Measurements from ENCODE around the gene ACADM. TPM values are rescaled to one million over a fixed set of nuclear protein-coding genes. Genes with fewer than 3 reads are reported as not detected.

Gene ACADM
- total and polyA plus RNA-seq, 2 of the 13 experiments (the other 11 are each of a cell fraction or from before 2014, with no cell fraction given), result 43.7 to 92.2 TPM

DNA sequence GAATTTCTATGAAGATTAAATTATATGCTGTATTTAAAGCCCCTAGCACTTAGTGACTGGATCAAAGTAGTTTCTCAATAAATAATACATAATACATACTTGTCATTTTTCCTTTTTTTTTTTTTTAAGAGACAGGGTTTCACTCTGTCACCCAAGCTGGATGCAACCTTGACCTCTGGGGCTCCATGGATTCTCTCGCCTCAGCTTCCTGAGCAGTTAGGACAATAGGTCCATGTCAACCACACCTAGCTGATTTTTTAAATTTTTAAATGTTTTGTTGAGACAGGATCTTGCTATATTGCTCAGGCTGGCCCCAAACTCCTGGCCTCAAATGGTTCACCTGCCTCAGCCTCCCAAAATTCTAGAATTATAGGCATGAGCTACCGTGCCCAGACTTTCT is 5.9 kb downstream of the ACADM start (continued):
- TF ChIP-seq NR2F1 (CRISPR knock-in tag; IDR thresholded peaks at IDR 0.05) (peak in 1 of 2 experiments; percentile 16; a peak in 1 of 4 replicates), SOX13 (IDR thresholded peaks at IDR 0.05) (no peak), SOX13 (CRISPR knock-in tag; conservative IDR thresholded peaks at IDR 0.05 in 1 of 2, IDR thresholded peaks at IDR 0.05 in 1 of 2) (peak in 1 of 2 experiments; percentile 45; a peak in 1 of 4 replicates), PLRG1 (conservative IDR thresholded peaks at IDR 0.05) (no peak), GTF3A (CRISPR knock-in tag; conservative IDR thresholded peaks at IDR 0.05) (no peak), NRL (CRISPR knock-in tag; IDR thresholded peaks at IDR 0.05; ENCODE audit: borderline replicate concordance) (no peak), ZNF773 (CRISPR knock-in tag; IDR thresholded peaks at IDR 0.05; ENCODE audit: borderline replicate concordance) (no peak), KLF15 (CRISPR knock-in tag; IDR thresholded peaks at IDR 0.05; ENCODE audit: borderline replicate concordance) (no peak), SP5 (CRISPR knock-in tag; IDR thresholded peaks at IDR 0.05; ENCODE audit: borderline replicate concordance, low read depth) (no peak), ZNF788 (CRISPR knock-in tag; IDR thresholded peaks at IDR 0.05; ENCODE audit: borderline replicate concordance) (no peak), NR2F6 (IDR thresholded peaks at IDR 0.05) (peak; percentile 61), NR2F6 (CRISPR knock-in tag; IDR thresholded peaks at IDR 0.05) (peak; percentile 84), ZSCAN12 (CRISPR knock-in tag; IDR thresholded peaks at IDR 0.05) (no peak)
- TF ChIP-seq, protein P1, sequence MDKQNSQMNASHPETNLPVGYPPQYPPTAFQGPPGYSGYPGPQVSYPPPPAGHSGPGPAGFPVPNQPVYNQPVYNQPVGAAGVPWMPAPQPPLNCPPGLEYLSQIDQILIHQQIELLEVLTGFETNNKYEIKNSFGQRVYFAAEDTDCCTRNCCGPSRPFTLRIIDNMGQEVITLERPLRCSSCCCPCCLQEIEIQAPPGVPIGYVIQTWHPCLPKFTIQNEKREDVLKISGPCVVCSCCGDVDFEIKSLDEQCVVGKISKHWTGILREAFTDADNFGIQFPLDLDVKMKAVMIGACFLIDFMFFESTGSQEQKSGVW (CRISPR knock-in tag; IDR thresholded peaks at IDR 0.05; ENCODE audit: borderline replicate concordance), result no peak

DNA sequence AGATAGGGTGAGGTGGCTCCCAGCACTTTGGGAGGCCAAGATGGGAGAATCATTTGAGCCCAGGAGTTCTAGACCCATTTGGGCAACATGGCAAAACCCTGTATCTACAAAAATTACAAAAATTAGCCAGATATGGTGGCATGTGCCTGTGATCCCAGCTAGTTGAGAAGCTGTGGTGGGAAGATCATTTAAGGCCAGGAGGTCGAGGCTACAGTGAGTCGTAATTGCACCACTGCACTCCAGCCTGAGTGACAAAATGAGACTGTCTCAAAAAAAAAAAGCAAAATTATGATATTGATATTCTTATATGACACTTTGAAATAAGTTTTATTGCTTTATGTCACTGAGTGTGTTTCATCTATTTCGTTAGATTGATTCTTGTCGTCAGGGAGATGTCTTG is 7.4 kb downstream of the ACADM start:
- no peak for FAIRE-seq
- POLR2A ChIA-PET, result no interaction called here
- CTCF ChIA-PET (ENCODE audit: low intra/inter-chr PET ratio, low total read pairs), result no interaction called here
- Histone ChIP-seq H3K27ac (ENCODE audit: extremely low read length, insufficient read depth, low read length) (no peak overlapping the region), H3K9me3 (ENCODE audit: low read length) (no peaks in the 10 kb centered on the region), H3K4me1 (ENCODE audit: insufficient read depth, low read length) (peaks cover 27% of the 10 kb centered on the region), H3K9ac (ENCODE audit: insufficient read depth, low read depth, low read length) (no peak overlapping the region), H3K79me2 (ENCODE audit: insufficient read depth, low read length) (peaks cover 23% of the 10 kb centered on the region), H4K20me1 (ENCODE audit: insufficient read depth, low read length) (peaks cover 7% of the 10 kb centered on the region; the same call in 1 of the 2 replicates), H3K4me2 (ENCODE audit: low read depth, low read length) (no peak overlapping the region), H3K27me3 (ENCODE audit: control insufficient read depth in 1 of 2, insufficient read depth in 2 of 2, low read length in 2 of 2) (no peaks in the 10 kb centered on the region), H3K36me3 (replicated peaks in 1 of 2; ENCODE audit: control insufficient read depth in 1 of 2, insufficient read depth in 2 of 2, low read length in 2 of 2) (peaks cover 2 to 26% of the 10 kb centered on the region in 2 experiments; a peak in 3 of 5 replicates), H3K4me3 (replicated peaks in 1 of 3; ENCODE audit: insufficient read depth in 1 of 3, low read depth in 2 of 3, low read length in 3 of 3) (no peak overlapping the region), H2AFZ (ENCODE audit: low read length) (no peak overlapping the region)
- TF ChIP-seq YY1 (IDR thresholded peaks at IDR 0.05; ENCODE audit: insufficient read depth, insufficient replicate concordance, low read depth, low read length), result no peak
- TF ChIP-seq, protein P1 (CRISPR knock-in tag; IDR thresholded peaks at IDR 0.05; ENCODE audit: borderline replicate concordance), result no peak
- no peak for TF ChIP-seq ZSCAN29 (CRISPR knock-in tag; conservative IDR thresholded peaks at IDR 0.05)
- no peak for TF ChIP-seq RFXANK (CRISPR knock-in tag; IDR thresholded peaks at IDR 0.05)
- TF ChIP-seq ZFP62 (CRISPR knock-in tag; IDR thresholded peaks at IDR 0.05), result no peak
- no peak for TF ChIP-seq ZNF713 (CRISPR knock-in tag; IDR thresholded peaks at IDR 0.05)
- ATAC-seq, result no peak
- BruUV-seq (replicated peaks), result no TSS peak
- no peak for DNase-seq (ENCODE audit: low spot score)
- in situ Hi-C loops (cut with HindIII; ENCODE audit: extremely low pct_ligation_motif_present, low pct_unique_long_range_greater_than_20kb), result no loop called here
- intact Hi-C loops (cut with micrococcal nuclease; ENCODE audit: unreplicated experiment), result no loop called here
- WGBS (ENCODE audit: low lambda C conversion rate), result 95% methylated on average over 4 of the region's 4 CpGs
